GM12873 (cell line): ENCODE data around the gene TRIM17.

Source experiments
- TF ChIP-seq, protein P1 (sequence below): IDR thresholded peaks from 2 replicates; pipeline ENCODE4 v1.5.1; 2012; ENCODE audit warnings: low read depth, mild to moderate bottlenecking, moderate library complexity, low read length, control low read depth; ENCODE audit not compliant: insufficient read depth; ENCODE audit errors: missing control alignments

The TRIM17 gene

DNA sequence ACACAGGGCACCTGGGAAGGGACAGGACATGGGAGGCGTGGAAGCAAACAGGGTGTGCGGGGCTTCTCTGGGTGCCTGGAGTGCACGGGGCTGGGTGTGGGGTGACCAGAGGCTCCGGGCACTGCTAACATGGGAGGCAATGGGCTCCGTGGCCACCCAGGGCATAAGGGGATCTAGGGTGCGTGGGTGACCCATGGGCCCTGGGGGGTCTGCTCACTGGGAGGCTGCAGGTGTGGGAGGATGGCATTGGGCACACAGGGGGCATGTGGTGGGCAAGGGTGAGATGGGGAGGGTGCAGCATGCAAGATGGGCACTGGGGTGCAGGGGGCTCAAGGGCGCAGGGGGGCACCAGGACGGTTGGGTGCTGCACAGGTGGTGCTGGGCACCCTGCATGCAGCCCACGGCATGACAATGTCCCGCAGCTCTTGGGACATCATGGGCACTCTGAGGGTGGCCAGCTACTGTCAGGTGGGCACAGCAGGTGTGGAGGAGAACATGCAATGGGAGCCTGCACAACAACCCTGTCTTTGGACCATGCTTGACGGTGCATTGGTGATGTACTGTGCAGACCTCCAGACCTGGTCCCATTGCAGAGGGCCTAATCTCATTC lies 25.1 kb downstream of the TRIM17 start:
- TF ChIP-seq, protein P1, sequence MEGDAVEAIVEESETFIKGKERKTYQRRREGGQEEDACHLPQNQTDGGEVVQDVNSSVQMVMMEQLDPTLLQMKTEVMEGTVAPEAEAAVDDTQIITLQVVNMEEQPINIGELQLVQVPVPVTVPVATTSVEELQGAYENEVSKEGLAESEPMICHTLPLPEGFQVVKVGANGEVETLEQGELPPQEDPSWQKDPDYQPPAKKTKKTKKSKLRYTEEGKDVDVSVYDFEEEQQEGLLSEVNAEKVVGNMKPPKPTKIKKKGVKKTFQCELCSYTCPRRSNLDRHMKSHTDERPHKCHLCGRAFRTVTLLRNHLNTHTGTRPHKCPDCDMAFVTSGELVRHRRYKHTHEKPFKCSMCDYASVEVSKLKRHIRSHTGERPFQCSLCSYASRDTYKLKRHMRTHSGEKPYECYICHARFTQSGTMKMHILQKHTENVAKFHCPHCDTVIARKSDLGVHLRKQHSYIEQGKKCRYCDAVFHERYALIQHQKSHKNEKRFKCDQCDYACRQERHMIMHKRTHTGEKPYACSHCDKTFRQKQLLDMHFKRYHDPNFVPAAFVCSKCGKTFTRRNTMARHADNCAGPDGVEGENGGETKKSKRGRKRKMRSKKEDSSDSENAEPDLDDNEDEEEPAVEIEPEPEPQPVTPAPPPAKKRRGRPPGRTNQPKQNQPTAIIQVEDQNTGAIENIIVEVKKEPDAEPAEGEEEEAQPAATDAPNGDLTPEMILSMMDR, result no peak

DNA sequence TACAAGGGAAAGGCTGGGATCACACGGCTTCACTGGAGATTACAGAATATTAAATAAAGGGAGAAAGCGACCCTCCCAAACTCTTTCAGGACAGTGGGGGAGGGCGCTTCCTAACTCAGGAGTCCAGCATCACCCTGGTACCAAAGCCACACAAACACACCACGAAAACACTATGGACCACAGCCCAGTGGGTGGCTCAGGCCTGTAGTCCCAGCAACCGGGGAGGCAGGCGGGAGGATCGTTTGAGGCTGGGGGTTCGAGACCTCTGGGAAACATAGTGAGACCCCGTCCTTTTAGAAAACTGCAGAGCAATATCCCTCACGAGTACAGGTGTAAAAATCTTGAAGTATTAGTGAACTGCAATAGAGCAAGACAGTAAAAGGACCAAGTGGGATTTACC lies 26.0 kb downstream of the TRIM17 start:
- TF ChIP-seq, protein P1, result no peak

DNA sequence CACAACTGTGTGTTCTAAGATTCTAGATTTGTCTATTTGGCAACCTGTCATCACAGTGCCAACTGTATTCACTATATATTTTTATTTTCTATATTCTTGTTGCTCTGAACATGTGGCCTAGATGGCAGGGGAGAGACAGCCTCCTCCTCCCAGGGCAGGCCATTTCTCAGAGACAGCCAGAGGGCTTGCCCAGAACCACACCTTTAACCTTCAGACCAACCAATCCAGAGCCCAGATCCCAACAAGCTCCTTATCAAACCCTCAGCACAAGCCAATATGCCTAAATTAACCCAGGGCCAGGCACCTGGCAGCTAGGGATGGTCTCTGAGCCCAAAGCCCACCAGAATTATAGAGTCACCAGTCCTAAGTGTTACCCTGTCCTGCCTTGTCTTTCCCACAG lies 29.3 kb downstream of the TRIM17 start:
- TF ChIP-seq, protein P1, result no peak

DNA sequence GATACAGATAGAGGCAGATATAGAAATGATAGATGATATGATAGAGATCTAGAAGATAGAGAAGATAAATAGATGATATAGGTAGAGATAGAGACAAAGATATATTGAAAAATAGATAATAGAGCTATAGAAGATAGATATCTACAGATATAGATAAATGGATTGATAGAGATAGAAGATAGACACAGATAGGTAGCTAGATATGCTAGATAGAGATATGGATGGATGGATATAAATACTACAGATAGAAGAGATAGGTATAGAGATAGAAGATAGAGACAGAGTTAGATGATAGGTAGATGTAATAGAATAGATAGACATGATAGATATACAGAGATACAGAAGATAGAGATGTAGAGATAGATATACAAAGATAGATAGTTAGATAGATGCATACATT lies 31.4 kb downstream of the TRIM17 start:
- TF ChIP-seq, protein P1, result no peak

DNA sequence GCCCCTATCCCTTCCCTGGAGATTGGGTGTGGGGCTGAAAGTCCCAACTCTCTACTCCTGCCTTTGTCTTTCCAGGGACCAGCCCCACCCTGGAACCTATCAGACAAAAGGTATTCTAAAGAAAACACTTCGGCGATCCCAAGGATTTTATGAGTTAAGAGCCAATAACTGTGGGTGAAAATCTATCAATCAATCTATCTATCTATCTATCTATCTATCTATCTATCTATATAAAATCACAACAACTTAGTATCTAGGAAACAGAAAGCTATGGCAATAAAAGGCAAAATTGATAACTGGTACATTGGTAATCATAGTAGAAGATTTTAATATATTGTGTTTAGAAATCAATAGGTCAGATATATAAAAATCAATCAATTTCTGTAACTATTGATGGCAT lies 32.9 kb downstream of the TRIM17 start:
- TF ChIP-seq, protein P1, result no peak

DNA sequence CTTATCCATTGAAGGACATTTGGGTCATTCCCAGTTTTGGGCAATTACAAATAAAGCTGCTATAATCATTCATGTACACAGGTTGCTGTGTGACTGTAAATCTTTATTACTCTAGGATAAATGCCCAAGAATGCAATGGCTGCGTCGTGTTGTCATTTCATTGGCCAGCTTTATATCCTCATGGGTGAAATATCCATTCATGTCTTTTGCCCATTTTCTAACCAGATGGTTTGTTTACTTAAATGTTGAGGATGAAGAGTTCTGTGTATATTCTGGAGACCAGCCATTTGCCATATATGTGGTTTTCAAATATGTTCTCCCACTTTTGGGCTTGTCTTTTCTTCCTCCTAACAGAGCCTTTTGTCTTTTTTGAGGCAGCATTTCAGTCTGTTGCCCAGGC lies 35.3 kb downstream of the TRIM17 start:
- TF ChIP-seq, protein P1, result no peak

DNA sequence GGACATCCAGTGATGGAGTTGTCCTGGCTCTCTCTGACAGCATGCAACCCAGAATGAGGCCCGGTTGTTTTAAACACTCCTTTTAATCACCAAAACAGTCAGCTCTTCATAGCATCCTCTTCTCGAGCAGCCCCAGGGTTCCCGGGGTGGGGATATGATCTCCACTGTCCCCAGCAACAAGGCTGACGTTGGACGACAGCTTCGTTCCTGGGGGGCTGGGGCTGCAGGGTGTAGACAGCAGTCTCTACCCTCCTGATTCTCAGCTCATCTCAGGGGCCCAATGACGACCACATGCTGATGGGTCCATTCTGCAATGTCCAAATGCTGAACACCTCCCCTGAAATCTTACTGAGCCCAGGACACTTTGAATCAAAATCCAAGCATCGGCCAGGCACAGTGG lies 37.0 kb downstream of the TRIM17 start:
- TF ChIP-seq, protein P1, result no peak
